Prostate gland (tissue), 2 donors: ENCODE measurements around the gene SMYD3.

Experiments
- POLR2A ChIP-seq: fragments of 450-650 bp; IDR thresholded peaks from one replicate; pipeline ENCODE4 v1.6.1; 2016; ENCODE audit warnings: antibody characterized with exemption, mild to moderate bottlenecking
- TF ChIP-seq, protein P1 (sequence below), 4 experiments: fragments of 200-600 bp in 2 of 4; fragments of 450-650 bp in 2 of 4; sonication (generic) in 2 of 4; IDR thresholded peaks; 1 replicate in 3 of 4; 2 replicates in 1 of 4; pipeline ENCODE4 v1.5.1; 2016 to 2019; ENCODE audit warnings: antibody characterized with exemption in 4 of 4, mild to moderate bottlenecking in 2 of 4, moderate library complexity in 2 of 4

DNA sequence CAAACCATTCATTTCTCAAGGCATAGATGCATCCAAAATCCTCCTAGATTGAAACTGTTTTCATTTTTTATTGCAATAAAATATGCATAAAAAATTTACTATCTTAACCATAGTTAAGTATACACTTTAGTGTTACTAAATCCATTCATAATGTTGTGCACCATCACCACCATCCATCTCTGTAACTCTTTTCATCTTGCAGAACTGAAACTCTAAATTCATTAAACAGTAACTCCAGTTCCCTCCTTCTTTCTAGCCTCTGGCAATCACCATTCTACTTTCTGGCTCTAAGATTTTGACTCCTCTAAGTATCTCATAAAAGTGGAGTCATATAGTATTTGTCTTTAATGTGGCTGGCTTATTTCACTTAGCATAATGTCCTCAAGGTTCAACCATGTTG, 236.8 kb downstream of the SMYD3 start:
- TF ChIP-seq, protein P1, sequence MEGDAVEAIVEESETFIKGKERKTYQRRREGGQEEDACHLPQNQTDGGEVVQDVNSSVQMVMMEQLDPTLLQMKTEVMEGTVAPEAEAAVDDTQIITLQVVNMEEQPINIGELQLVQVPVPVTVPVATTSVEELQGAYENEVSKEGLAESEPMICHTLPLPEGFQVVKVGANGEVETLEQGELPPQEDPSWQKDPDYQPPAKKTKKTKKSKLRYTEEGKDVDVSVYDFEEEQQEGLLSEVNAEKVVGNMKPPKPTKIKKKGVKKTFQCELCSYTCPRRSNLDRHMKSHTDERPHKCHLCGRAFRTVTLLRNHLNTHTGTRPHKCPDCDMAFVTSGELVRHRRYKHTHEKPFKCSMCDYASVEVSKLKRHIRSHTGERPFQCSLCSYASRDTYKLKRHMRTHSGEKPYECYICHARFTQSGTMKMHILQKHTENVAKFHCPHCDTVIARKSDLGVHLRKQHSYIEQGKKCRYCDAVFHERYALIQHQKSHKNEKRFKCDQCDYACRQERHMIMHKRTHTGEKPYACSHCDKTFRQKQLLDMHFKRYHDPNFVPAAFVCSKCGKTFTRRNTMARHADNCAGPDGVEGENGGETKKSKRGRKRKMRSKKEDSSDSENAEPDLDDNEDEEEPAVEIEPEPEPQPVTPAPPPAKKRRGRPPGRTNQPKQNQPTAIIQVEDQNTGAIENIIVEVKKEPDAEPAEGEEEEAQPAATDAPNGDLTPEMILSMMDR (IDR thresholded peaks at IDR 0.05): no peak
- no peak for TF ChIP-seq POLR2A
